HG02970 (cell line): ENCODE data around the gene PTPRK.

ENCODE experiments used
- ATAC-seq: cut with Tn5 transposase; IDR thresholded peaks from one replicate; pipeline ENCODE4 v1.9.1; 2021; ENCODE audit warnings: mild to moderate bottlenecking, moderate library complexity, moderate number of reproducible peaks; ENCODE audit not compliant: unreplicated experiment, low FRiP score

The PTPRK gene

DNA sequence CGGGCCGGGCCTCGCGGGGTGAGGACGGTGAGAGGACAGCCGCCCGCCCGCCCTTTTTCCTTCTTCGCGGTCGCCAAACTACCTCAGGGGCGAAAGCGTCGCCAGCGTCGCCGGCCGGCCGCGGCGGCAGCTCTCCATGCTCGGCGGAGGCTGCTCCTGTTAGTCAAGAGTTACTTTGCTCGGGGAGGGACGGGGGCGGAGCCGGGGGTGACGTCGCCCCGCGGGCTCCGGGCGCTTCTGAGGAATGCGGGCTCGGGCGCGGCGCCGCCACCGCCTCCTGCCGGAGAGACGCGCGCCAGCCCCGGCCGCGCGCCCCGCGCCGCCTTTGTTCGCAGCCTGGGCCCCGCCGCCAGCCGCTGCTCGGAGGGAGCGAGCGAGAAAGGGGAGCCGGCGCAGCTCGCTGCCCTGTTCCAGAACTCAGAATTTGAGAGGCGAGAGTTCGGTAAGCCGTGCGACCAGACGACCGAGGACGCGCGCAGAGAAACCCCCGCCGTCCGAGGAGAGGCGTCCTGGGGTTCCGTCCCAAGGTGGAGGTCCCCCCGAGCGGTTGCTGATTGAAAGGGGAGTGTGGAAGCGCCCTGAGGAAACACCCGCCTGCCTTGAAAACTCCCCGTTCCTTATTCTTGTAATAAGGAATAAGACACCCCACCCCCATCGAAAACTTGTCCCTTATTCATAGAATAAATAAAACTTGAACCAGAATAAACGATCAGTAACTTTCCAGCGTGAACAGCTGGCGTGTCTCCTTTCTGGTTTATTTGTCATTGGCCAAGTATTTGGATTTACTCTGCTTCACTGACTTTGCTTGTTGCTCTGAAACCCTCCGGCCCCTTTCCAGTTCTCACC, at the start of gene PTPRK:
Gene PTPRK (minus strand): TSS at position 164 of the 846 bp plus-strand sequence. CDS start 241 bp downstream, outside the sequence.
- peak; percentile 93 for ATAC-seq

DNA sequence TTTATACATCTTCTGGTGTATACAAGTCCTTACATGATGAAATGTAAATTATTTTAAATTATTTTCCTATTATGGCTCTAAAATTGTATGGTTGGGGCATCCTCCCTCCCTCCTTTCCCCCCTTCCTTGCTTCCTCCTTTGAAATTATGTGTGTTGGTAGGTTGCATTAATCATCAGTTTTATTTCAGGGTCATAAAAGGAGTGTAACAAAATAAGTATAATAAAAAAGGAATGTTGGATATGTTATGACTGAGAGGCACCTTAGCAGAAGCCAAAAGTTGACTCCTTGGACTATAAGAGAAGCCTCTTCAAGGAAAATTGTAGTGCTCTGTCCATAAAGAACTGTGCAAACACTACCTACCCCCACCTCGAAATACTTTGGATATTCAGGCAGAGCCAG, 46.6 kb upstream of the PTPRK start:
- ATAC-seq, result no peak

DNA sequence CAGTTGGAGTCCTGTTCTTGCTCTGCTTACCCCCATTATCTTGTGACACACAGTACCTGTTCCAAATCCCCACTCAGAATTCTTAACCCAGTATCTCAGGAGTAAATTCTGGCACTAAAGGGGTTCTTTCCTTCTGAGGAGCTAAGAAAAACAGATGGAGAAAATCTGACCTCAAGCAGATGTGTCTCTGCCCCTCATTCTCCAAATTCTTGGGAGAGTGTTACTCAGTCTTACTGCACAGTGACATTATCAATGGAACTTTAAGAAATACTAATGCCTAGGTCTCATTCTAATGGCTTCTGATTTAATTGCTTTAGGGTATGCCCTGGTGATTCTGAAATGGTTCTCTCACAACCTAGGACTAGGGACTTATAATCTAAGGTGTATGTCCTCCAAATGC, 40.6 kb upstream of the PTPRK start:
- no peak for ATAC-seq

DNA sequence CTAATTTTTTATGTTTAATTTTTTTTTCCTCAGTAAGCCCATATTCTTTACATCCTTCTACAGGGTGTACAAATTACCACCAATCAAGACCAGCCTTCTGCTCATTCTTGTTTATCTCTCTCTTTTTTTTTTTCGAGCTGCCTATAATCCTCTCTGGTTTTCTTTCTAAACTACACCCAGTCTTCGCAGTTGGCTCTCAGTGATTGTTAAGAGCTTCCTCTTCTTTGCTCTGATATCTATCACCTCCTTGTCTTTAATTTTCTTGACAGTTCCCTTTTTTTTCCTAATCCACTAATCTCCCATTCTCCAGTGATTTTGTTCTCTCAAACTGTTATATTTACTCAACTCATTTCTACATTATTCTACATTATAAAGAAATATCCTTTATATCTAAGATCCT, 38.5 kb upstream of the PTPRK start:
- no peak for ATAC-seq

DNA sequence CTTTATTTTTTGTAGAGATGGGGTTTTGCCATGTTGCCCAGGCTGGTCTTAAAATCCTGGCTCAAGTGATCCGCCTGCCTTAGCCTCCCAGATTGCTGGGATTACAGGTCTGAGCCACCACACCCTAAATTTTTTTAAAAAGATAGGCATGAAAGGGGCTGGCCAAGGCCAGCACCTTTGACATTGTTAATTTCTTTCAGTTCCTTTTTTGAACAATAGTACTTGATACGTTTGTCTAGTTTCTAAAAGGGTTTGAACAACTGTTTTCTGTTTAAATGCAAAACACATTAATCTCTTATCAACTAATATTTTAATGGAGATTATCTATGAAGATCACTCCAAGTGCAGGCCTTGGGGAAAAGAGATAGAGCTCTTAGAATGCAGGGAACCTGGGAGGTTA, 37.6 kb upstream of the PTPRK start:
- ATAC-seq, result no peak

DNA sequence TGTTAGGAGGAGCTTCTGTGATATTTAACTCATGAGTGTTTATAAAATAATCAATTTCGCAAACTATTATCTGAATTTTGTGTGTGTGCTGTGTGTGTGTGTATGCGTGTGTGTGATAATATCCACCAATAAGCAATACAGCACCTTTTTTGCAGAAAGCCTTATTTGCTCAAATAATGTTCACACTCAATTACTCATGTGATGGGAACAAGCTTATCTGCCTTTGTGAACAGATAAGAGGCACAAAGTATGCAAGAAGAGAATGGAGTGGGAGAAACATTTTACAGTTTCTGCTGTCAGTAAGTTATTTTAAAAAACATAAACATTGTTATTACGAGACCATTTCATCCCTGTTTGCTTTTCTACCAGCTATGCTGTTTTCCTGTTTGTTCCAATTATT, 36.7 kb upstream of the PTPRK start:
- ATAC-seq, result no peak

DNA sequence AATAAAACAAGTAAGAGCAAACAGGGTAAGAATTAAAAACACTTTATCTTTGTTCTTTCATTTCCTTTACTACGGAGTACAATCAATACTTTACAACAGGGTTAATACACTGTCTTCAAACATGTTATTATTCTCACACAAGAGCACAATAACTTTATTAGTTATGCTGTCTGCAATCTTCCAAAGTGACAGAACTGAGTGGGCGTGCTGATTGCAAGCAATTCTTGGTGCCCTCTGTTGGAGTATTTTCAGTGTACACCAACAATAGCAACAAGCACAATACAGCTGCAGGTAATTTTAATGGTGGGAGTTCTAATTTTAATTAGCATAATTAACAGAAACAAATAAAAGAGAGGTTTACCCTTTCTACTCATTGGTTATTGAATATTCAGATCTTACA, 33.9 kb upstream of the PTPRK start:
- no peak for ATAC-seq

DNA sequence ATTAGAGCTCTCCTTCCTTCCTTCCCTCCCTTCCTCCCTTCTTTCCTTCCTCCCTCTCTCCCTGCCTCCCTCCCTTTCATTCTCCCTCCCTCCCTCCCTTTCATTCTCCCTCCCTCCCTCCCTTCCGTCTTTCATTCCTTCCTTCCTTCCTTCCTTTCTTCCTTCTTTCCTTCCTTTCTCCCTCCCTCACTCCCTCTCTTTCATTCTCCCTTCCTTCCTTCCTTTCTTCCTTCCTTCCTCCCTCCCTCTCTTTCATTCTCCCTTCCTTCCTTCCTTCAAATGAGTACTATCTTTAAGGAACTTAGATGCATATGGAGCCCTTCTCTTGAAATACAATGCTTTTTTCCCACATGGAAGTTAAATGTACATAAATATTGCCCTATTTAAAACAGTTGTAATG, 20.9 kb upstream of the PTPRK start:
- ATAC-seq, result no peak

DNA sequence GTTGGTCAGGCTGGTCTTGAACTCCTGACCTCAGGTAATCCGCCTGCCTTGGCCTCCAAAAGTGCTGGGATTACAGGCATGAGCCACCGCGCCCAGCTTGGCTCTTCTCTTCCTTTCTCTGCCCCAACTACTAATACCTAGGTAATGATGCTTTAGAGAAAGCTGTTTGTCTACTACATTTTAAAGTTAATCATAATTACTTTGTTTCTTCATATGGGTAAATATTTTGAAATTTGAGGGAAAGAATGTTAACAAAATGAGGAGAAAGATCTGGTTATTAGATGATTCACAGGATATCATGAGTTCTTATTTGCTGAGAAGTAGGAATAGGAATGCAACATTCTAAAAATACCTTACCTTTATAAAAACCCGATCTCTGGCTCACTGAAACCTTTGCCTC, 18.4 kb upstream of the PTPRK start:
- ATAC-seq, result no peak

DNA sequence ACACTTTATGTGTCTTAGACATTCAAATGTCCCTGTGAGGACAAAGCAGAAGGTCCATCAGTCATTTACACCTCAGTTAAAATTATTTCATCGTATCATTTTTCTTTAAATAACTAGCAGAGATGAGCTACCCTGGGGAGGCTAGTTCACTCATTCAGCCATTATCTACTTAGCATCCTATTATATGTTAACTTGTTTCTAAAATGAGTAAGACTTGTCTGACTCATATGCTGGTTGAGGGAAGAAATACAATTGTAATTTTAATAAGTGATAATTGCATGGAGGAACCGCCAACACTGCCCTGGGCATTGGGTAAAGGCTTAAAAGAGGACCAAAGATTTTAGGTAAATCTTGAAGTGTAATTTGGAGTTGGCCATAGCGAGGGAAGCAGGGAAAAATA, 12.4 kb upstream of the PTPRK start:
- no peak for ATAC-seq

DNA sequence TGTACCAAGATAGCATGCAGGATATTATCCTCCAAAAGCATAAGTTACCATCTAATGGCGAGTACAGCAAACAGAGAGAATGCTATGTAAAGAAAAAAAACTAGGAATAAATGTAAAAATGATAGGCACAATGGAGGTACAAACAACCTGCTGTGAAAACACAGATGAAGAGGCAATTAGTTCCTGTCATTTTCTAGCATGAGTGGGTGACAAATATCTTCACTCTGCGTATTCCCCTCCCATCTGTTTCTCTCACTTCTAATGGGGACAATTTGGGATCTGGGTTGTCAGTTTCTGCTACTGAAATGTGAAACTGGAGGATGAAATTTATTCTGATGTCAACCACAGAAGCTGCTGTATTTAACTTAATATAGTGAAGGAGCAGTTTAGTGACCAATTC, 11.7 kb upstream of the PTPRK start:
- ATAC-seq, result no peak

DNA sequence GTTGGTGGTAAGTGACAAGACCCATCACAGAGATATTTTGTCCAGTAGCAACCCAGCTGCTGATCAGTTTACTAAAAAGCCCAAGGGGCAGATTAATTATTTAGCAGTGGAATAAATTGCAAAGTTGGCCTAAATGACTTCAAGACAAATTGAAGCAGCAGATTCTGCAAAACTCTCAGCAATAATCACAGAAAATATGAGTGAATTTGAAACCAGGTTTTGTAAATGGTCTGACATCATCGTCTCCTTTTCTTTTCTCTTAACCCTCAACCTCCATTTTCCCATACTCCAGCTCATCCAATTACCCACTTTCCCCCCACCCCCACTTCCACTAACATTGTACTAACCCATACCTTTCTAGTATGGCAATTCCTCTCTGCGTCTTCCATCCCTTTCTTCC, 11.3 kb upstream of the PTPRK start:
- no peak for ATAC-seq

DNA sequence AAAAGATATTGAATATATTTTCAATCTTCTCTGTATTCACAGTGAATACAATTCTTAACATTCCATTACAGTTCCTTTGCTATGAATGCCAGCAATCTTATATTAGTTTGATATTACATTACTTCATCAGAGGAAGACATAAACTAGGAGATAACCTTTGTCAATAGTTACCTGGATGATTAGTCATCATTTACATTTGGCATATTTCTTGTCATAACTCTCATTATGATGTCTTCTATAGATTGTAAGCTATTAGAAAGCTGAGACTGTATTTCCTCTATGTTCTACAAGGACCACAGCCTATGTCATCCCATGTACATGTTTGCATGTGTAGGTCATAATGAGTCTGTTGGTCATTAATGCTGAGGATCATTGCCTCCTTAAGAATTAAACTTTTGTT, 7.8 kb upstream of the PTPRK start:
- ATAC-seq, result no peak

DNA sequence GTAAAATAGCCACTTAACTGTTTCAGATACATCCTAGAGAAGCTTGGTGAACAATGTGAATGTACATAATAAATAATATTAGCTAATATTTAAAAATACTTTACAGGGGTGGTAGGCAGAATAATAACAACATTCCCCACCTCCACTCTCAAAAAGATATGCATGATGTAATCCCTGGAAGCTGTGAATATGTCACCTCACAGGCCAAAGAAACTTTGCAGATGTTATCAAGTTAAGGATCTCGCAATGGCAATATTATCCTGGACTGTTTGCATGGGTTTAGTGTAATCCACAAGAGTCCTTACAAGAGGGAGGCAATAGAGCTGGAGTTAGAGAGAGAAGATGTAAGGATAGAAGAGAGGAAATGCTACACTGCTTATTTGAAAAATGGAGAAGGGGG, 7.0 kb upstream of the PTPRK start:
- no peak for ATAC-seq

DNA sequence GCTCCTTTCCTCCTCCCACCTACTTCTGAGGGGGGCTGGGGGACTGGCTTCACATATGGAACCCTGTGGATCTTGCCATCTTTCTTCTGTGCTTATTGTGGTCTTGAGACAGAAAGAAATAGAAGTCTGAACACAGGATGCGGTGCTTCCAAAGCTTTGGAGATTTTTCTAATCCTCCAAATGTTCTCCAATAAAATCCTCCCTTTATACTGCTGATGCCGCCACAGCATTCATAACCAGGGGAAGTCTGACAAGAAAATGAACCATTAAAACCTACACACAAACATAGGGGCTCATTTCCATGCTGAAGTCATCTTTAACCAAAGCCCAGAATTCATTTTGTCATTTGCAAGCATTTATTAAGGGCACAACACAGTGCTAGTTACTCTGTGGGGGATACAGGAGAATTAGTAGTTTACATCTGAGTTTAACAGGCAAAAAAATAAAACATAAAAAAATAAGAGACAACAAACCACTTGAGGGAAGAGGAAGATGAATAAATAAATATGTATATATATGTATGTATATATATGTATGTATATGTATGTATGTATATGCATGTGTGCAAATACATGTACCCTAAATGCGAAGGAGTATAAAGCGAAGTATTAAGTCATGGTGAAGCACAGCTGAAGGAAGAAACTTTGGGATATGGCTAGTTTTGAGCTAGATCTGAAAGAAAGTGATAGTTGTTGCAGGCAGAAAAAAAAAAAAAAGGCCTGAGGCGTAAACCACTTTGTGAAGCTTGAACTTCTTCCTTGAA, 5.9 kb upstream of the PTPRK start:
- no peak for ATAC-seq

DNA sequence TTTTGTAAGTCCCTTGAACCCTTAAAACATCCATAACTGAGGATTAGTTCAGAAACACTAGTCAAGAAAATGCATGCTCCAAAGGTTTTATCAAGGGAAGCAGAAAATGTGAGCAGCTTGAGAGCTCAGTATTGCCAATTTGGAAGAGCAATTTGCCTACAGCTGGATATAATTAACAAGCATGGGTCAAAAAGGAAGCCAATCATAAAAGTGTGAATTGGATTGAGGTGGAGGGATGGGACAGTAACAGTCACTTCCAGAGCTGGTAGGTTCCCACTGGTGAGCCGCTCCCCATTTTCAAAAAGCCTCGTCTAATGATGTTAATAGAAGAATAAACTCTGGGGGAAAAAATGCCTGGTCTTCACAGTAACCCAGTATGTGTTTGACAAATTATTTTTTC, 5.0 kb upstream of the PTPRK start:
- ATAC-seq, result no peak

DNA sequence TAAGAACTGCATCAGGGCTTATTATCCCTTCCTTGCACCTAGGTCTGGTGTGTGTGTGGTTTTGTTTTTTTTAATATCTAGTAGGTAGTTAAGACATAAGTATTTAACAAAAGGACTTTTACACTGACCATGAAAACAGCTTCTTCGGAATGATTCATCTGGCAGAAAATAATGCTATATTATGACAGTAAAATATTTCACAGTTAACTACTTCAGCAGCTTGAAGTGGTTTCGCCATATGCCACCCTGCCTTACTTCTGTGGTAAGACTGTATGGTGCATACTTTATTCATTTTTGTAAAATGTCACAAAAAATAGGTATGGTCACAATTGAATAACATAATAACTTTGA, 858 bp upstream of the PTPRK start:
- ATAC-seq, result no peak

DNA sequence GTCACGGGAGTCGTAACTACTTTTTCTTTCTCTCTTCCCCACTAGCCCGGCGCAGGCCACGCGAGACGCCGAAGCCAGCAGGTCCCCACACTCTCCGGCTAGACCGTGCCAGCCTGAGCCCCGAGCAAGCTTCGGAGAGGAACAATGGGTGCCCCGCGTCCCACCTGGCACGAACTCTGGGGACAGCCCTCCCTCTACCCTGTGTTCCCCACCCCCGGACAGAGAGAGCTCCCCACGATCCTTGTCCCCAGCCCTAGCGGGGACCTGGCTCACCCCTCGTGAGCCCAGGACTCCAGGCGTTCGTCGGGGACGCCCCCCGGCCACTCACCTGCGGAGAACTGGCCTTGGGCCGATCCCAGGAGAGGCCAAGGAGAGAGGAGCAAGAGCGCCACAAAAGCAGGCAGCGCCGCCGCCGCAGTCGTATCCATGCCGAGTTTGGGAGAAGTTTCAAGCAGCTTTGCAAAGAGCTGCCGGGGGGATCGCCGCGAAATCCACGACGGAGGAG, 416 bp downstream of the PTPRK start:
- peak; percentile 6 for ATAC-seq

DNA sequence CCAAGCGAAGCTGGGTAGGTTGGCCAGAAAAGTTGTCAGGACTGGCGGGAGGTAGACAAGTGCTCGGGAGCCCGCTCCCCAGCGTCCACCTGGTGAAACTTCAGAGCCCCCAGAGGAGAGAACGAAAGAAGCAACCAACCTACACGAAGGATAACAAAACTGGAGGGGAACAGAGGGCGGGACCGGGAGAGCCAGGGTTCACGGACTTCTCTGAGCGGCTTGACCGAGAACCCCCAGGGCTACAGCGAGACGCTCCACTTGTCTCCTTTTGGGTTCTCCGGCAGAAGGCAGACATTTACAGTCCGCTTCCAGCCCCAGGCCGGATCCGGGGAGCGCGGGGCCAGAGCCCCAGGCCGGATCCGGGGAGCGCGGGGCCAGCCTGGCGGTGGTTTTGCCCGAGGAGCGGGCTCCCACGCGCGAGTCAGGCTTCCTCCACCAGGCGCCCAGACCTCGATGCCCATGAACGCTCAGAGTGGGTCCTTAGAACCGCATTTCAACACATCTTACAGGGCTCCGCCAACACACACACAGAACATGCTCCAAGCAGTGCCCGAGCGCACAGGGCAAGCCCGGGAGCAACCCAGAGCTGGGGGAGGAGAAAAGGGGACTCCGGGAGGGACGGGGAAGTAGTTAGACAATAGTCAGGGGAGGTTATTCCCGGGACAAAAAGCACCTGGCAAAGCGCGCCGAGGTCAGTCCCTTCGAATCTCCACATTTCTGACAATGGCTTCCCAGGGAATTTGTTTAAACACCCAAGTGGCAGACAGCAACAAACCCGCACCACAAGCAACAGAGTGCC, 1.1 kb downstream of the PTPRK start:
- no peak for ATAC-seq

DNA sequence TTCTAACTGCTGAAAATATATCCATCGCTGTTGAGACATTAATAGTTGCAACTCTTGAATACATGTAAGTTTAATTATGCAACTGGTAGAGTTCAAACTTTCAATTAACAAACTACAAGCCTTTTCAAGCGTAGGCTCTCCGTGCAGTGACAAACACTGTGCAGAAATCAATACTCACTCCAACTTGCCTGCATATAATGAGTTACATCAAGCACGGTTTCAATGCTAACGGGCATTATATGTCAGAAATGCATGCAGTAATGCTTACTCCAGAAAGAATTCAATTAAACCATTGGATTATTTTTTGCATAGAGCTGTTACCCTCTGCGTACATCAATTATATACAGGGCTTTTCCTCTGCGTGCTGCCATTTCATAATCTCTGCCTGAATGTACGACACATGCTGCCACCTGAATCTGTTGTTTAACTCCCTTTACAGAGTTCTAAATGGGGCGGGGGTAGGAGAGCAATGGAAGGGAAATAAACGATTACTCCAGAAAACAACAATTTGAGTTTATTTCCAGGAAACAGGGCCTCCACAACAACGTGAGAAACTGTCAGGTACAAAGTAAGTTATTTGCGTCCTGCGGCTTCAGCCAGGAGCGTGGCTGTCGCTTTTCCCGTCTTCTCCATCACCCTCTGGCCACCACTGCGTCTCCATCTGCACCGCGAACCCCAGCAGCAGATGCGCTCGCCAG, 1.8 kb downstream of the PTPRK start:
- ATAC-seq, result no peak
